Vagina (tissue), 2 donors: ENCODE results near the gene FRMPD4.

Source experiments
- CTCF ChIP-seq, 3 experiments: fragments of 450-650 bp in 2 of 3; fragments of 200-600 bp in 1 of 3; sonication (generic) in 1 of 3; IDR thresholded peaks; one replicate each; pipeline ENCODE4 v1.5.1; 2017 to 2019; ENCODE audit warnings: antibody characterized with exemption in 3 of 3, mild to moderate bottlenecking in 2 of 3, moderate library complexity in 2 of 3
- POLR2A ChIP-seq, 2 donors: fragments of 450-650 bp; IDR thresholded peaks; one replicate each; pipeline ENCODE4 v1.6.1; 2017; ENCODE audit warnings: antibody characterized with exemption in 2 of 2, mild to moderate bottlenecking in 2 of 2, moderate library complexity in 2 of 2
- POLR2AphosphoS5 ChIP-seq, 2 donors: sonication (generic); formaldehyde crosslinking; IDR thresholded peaks; one replicate each; pipeline ENCODE4 v1.9.0; 2017; ENCODE audit warnings: antibody characterized with exemption in 2 of 2, mild to moderate bottlenecking in 2 of 2, low read depth in 1 of 2; ENCODE audit not compliant: insufficient read depth in 1 of 2

GRCh38 chrX:12325171-12325570, 186.9 kb downstream of the FRMPD4 start:
- TF ChIP-seq CTCF (IDR thresholded peaks at IDR 0.05) (no peak), POLR2AphosphoS5 (IDR thresholded peaks at IDR 0.05; ENCODE audit: insufficient read depth in 1 of 2, low read depth in 1 of 2) (no peak), POLR2A (IDR thresholded peaks at IDR 0.05) (no peak)
